CD4-positive, alpha-beta T cell treated with Interleukin-4 for 1 hour (primary cell): Measurements from ENCODE around the gene KLRF2.

ENCODE experiments used
- DNase-seq, 2 donors: peaks; one replicate each; pipeline ENCODE4 v3.0.0-alpha.2; 2020 to 2022

Gene KLRF2

DNA sequence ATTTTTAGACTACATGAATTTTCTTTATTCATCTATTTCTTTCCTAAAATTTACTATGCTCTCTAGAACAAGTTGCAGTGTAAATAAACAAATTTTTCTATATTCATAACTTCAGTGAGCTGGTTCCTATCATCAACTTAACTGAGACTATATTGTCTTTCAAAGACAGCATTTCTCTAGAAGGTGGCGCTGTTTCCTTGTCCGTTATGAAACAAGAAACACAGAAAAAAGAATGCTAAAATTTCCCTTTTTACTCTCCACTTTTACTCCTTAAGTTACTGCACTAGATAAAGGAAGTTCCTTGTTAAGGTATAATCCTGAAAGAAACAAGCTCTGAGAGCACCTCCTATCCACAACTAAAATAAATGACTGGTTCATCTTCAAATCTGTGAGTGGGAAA is 59.1 kb downstream of the KLRF2 start:
- DNase-seq, result peak in 1 of 2 donors; percentile 37

DNA sequence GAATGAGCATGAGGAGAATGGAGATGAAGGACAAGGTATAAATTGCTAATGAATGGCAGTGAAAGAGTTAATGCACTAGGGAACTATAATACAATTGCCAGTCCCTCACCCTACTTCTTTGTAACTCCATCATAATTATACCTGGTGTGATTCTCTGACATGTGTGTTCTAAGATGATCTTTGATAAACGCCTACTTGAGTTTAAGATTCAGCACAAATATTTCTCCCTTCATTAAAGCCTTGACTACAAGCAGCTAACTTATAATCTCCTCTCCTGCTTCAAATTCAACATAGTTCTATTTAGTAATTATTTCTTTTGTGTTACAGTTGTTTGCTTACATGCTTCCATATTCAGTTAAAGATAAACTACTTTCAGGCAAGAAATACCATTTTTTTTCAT is 60.5 kb downstream of the KLRF2 start:
- DNase-seq, result no peak

DNA sequence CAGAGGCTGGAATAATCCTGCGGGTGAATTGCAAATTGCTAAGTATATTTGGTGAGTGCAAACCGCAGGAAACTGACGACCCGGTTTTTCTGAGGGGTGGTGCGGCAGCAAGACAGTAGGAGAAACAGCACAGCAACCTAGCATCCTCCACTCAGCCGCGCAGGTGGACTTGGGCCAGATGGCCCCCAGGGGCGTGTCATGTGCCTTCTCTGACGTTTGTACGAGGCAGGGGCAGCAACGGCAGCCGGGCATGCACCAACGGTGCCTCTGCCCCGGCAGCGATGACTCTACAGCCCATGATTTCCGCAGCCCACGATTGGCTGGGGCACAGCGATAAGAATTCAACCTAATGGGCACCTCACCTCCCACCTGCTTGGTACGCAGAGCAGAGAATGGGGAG is 62.0 kb downstream of the KLRF2 start:
- DNase-seq, result peak in 1 of 2 donors; percentile 78

DNA sequence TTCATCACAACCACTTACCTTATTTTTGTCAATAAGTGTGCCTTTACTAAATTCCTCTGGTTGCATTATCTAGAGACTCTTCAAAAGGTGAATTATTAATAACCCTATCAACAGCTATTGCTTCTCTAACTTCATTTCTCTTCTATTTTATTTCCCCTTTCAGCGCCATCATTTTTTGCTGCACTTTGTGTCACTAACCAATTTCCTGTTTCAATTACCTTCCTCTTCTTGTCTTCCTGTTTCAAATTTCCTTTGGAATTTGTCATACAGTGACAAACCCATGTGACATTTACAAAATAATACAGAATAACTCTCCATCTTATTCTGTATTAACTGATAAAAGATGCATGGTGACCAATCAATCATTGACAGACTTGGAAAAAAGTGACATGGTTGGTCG is 63.1 kb downstream of the KLRF2 start:
- no peak for DNase-seq
